Esophagus squamous epithelium (tissue), 5 donors: ENCODE data around the gene HPN. TPM values are rescaled to one million over a fixed set of nuclear protein-coding genes. Genes with fewer than 3 reads are reported as not detected.

Experiments
- DNase-seq: peaks from one replicate; lab custom pipeline; 2025; lab: John Stamatoyannopoulos, UW
- H3K27ac ChIP-seq, 4 donors: fragments of 200-600 bp; sonication (generic); one replicate each; pipeline ENCODE4 v1.5.1; 2016 to 2019; ENCODE audit warnings: mild to moderate bottlenecking in 1 of 4
- H3K27me3 ChIP-seq, 4 donors: fragments of 200-600 bp; sonication (generic); 1 replicate in 3 of 4; 2 replicates in 1 of 4; pipeline versions ENCODE4 v1.5.1 to v1.6.0; 2017 to 2021; ENCODE audit warnings: antibody characterized with exemption in 1 of 4
- H3K36me3 ChIP-seq, 3 donors: fragments of 200-600 bp; sonication (generic); one replicate each; pipeline ENCODE4 v1.5.1; 2016 to 2019
- H3K4me1 ChIP-seq, 3 donors: fragments of 200-600 bp; sonication (generic); one replicate each; pipeline ENCODE4 v1.5.1; 2017 to 2019
- H3K4me3 ChIP-seq, 4 donors: fragments of 200-600 bp; sonication (generic); 1 replicate in 3 of 4; 2 replicates in 1 of 4; pipeline ENCODE4 v1.5.1; 2016 to 2019; ENCODE audit warnings: mild to moderate bottlenecking in 2 of 4, moderate library complexity in 1 of 4
- H3K9me3 ChIP-seq, 3 donors: fragments of 200-600 bp; sonication (generic); one replicate each; pipeline ENCODE4 v1.5.1; 2016 to 2019
- CTCF ChIP-seq, 6 experiments: fragments of 450-650 bp in 4 of 6; fragments of 200-600 bp in 2 of 6; sonication (generic) in 2 of 6; IDR thresholded peaks; one replicate each; pipeline ENCODE4 v1.5.1; 2016 to 2019; ENCODE audit warnings: antibody characterized with exemption in 6 of 6, mild to moderate bottlenecking in 4 of 6, moderate library complexity in 4 of 6
- POLR2A ChIP-seq, 4 donors: fragments of 450-650 bp; IDR thresholded peaks; one replicate each; pipeline ENCODE4 v1.6.1; 2017; ENCODE audit warnings: antibody characterized with exemption in 4 of 4, mild to moderate bottlenecking in 4 of 4, moderate library complexity in 3 of 4
- WGBS, 2 donors: methylation state at CpG; one replicate each; pipeline ENCODE4 v1.1.5; 2018; 5-methylcytosine and 5-hydroxymethylcytosine counted together
- intact Hi-C: fragments of 100-400 bp; cut with DNase I; formaldehyde crosslinking; loops from one replicate; pipeline ENCODE4 v1.15.0; 2022
- total RNA-seq, 4 donors: library from RNA; depleted of rRNA; stranded (reverse); fragments of >200 nt; gene quantifications; one replicate each; pipeline ENCODE4 v1.1.0, GENCODE V29; 2016
- donor health status: DM: yes; HTN: yes; CAD: no.

HPN gene
- total RNA-seq, 4 donors from 2014 or later = 0.19 to 0.47 TPM; not detected in 2

DNA sequence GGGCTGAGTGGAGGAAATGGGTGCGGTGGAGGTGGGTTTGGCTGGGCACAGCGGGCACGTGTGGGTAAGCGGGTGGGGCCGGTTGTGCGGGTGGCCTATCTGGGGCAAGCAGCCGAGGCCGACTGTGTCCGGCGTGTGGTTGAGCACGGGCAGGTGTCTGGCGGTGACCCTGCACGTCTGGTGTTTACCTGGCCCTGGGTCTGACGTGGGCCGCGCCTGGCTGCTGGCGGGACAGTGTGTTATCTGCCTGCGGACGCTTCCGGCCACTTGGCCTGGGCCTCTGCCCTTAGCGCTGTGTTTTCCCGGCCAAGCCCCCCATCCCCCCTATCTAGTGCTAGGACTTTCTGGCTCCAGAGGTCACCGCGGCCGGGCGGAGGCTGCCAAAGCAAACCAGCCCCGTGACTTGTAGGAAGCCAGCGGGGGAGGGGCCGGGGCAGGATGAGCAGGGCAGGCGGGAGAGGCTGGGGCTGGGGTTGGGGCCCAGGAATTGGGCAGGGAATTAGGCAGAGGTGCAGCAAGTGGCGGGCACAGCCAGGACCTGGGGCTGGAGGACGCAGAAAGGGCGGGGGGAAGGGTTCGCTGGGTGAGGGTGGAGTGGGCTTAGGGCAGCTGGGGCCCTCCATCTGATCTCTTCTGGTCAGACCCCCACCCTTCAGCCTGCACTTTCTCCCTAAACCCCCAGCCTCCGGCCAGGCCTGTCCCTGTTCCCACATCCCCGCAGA, 534 bp upstream of the HPN start:
- TF ChIP-seq POLR2A (IDR thresholded peaks at IDR 0.05) (no peak), CTCF (IDR thresholded peaks at IDR 0.05) (no peak)
- peak overlapping the region in 3 of 4 donors; percentile 54 to 88 (median 70) for H3K27ac ChIP-seq
- intact Hi-C loops = no loop called here
- H3K9me3 ChIP-seq = no peaks in the 10 kb centered on the region
- WGBS, 2 donors = 15 to 26% methylated on average over 10 to 12 of the region's 36 CpGs
- peaks cover 0 to 52% (median 0%) of the 10 kb centered on the region in 4 donors for H3K27me3 ChIP-seq
- H3K36me3 ChIP-seq = no peaks in the 10 kb centered on the region
- peak; percentile 48 for DNase-seq
- peaks cover 25 to 49% (median 28%) of the 10 kb centered on the region in 3 donors for H3K4me1 ChIP-seq
- peak overlapping the region in 3 of 4 donors; percentile 7 to 52 (median 27) for H3K4me3 ChIP-seq

- 78 to 84% methylated on average over 8 to 9 of the region's 14 CpGs for WGBS, 2 donors
- TF ChIP-seq POLR2A (IDR thresholded peaks at IDR 0.05) (no peak), CTCF (IDR thresholded peaks at IDR 0.05) (no peak)
- Histone ChIP-seq H3K9me3 (no peaks in the 10 kb centered on the region), H3K27me3 (peaks cover 0 to 52% (median 0%) of the 10 kb centered on the region in 4 donors), H3K27ac (peak overlapping the region in 3 of 4 donors; percentile 54 to 88 (median 70)), H3K4me3 (no peak overlapping the region), H3K4me1 (peaks cover 25 to 49% (median 28%) of the 10 kb centered on the region in 3 donors), H3K36me3 (no peaks in the 10 kb centered on the region)
- no peak for DNase-seq
- intact Hi-C loops = no loop called here
These were observed 672 bp downstream of the HPN start for GRCh38 chr19:35042056-35042730.

- no peaks in the 10 kb centered on the region for H3K36me3 ChIP-seq
- WGBS, 2 donors = 66 to 76% methylated on average over 10 of the region's 14 CpGs
- intact Hi-C loops = no loop called here
These were observed 1.6 kb downstream of the HPN start for GRCh38 chr19:35042954-35043604.

GRCh38 chr19:35043906-35044305, 2.4 kb downstream of the HPN start:
- no peak for DNase-seq
- no peaks in the 10 kb centered on the region for H3K9me3 ChIP-seq
- H3K27me3 ChIP-seq = peaks cover 0 to 51% (median 0%) of the 10 kb centered on the region in 4 donors
- H3K36me3 ChIP-seq = no peaks in the 10 kb centered on the region
- intact Hi-C loops = no loop called here
- no peak overlapping the region for H3K4me3 ChIP-seq
- 63 to 89% methylated on average over 7 to 8 of the region's 14 CpGs for WGBS, 2 donors
- H3K27ac ChIP-seq = no peak overlapping the region
- TF ChIP-seq POLR2A (IDR thresholded peaks at IDR 0.05) = no peak
- peaks cover 20 to 33% (median 25%) of the 10 kb centered on the region in 3 donors for H3K4me1 ChIP-seq

More at GRCh38 chr19:35042954-35043604, 1.6 kb downstream of the HPN start:
- Histone ChIP-seq H3K4me1 (peaks cover 25 to 41% (median 25%) of the 10 kb centered on the region in 3 donors), H3K27me3 (peaks cover 0 to 52% (median 0%) of the 10 kb centered on the region in 4 donors), H3K9me3 (no peaks in the 10 kb centered on the region), H3K27ac (no peak overlapping the region), H3K4me3 (no peak overlapping the region)
- DNase-seq = no peak
- TF ChIP-seq POLR2A (IDR thresholded peaks at IDR 0.05) = no peak
- TF ChIP-seq CTCF (IDR thresholded peaks at IDR 0.05) = no peak

GRCh38 chr19:35044317-35045117, 3.0 kb downstream of the HPN start:
- no peak for DNase-seq
- intact Hi-C loops = no loop called here
- peaks cover 0 to 45% (median 0%) of the 10 kb centered on the region in 4 donors for H3K27me3 ChIP-seq
- TF ChIP-seq POLR2A (IDR thresholded peaks at IDR 0.05) (no peak), CTCF (IDR thresholded peaks at IDR 0.05) (peak; percentile 82 to 98 (median 92))
- 54 to 55% methylated on average over 9 of the region's 9 CpGs for WGBS, 2 donors
- H3K9me3 ChIP-seq = no peaks in the 10 kb centered on the region
- H3K36me3 ChIP-seq = no peaks in the 10 kb centered on the region
- H3K4me1 ChIP-seq = peaks cover 18 to 27% (median 25%) of the 10 kb centered on the region in 3 donors
- no peak overlapping the region for H3K27ac ChIP-seq
- no peak overlapping the region for H3K4me3 ChIP-seq
